HG03520 (cell line): ENCODE results near the gene ZNF750.

Source experiments
- ATAC-seq: cut with Tn5 transposase; IDR thresholded peaks from one replicate; pipeline ENCODE4 v1.9.1; 2021; ENCODE audit warnings: mild to moderate bottlenecking, moderate library complexity; ENCODE audit not compliant: unreplicated experiment

Gene ZNF750

DNA sequence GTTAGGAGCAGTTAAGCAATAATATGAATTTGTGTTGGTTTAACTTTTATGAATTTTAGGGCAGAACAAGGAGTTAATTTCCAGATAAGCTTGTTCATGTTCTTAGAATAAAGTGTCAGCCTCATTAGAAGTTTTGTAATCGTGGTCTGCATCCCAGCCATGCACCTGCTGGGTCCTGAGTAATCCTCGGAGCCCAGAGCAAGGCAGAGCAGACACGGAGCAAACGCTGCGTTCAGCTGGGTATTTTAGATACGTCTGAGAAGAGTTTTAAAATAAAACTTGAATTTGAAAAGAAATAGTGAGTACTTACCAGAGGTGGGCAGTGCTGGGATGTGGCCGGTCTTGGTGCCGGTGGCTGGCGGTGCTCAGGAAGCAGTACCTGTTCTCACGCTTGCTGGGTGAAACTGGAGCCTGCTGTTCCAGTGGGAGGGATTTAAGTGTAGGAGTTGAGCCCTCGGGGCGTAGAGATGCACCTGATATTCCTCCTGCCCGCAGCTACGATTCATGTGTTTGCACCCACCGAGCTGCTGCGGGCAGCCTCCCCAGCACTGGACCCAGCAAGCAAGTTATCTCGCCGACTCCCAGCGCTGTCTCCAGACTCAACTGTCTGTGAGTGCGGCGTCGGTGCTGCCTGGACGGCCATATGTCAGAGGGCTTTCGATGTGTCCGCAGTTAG lies at the start of gene ZNF750:
ZNF750 (minus strand) TSS at position 406 of the 676 bp plus-strand sequence. CDS start 7,568 bp downstream, outside the sequence.
- ATAC-seq, result no peak

DNA sequence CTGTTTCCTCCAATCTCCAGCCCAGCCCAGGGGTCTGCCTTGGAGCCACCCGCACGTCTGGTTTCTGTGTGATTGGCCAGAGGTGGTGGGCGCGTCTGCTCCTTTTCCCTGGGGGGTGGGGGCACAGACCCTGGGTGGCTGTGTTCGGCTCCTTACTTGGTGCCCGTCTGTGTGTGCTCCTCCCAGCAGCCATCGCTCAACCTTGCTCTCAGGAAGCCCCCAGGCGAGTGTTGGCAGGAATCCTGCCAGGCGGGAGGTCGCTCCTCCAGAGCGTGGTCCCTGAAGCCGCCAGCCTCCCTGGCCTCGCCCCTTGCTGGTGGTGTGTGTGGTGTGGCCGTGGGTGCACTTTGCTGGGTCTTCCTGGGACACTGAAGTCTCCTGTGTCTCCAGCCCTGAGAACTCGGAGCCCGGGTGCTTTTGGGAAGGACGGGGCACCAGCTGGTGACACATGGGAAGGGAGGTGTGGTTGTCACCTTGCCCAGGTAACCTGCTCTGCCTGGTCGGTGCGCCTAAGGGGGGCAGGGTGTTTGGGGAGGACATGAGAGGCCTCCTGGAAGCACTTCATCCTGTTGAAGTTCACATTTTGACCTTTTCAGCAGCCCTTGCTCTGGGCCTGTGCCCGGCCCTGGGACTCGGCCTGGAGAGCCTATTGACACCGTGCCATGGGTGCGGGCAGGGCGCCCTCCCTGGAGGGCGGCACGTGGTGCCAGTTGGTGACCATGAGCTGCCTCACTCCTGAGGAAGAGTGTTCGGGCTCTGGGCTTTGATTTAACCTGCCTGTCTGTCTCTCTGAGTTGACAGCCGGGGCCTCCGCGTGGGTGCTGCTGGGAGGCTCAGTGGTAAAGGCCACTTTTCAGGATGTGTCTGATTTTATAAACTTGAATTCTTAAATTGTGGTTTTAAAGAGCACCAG lies 49.0 kb upstream of the ZNF750 start:
- no peak for ATAC-seq

DNA sequence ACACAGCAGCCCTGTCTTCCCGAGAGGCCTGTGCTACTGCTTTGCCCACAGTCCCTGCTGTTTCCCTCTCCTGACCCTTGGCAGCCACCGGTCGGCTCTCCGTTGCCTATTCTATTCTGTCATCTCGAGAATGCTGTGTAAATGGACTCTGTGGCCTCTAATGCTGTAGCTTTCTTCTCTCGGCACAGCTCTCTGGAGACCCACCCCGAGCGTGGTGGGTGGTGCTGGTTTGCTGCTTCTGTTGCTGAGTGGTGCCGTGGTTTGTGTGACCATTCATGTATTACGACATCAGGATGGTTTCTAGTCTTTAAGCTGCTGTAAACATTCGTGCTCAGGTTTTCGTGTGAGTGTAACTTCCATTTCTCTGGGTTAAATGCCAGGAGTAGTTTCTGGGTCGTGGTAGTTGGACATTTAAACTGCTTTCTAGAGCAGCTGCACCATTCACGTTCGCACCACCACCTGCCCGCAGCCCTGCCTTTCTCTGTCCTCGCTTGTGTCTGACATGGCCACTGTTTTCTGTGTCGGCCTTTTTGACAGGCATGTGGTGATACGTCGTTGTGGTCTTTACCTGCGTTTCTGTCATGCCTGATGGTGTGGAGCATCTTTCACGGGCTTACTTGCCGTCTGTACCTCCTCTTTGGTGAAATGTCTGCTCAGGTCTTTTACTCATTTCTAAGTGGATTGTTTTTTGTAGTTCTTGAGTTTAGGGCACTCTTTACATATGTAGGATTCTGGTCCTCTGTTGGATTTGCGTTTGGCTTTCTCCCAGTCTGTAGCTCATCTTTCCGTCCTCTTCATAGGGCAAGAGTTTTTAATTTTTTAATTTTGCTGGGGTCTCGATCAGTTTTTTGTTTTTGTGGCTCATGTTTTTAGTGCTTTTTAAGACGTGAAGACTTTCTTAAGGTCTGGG lies 47.7 kb upstream of the ZNF750 start:
- no peak for ATAC-seq

DNA sequence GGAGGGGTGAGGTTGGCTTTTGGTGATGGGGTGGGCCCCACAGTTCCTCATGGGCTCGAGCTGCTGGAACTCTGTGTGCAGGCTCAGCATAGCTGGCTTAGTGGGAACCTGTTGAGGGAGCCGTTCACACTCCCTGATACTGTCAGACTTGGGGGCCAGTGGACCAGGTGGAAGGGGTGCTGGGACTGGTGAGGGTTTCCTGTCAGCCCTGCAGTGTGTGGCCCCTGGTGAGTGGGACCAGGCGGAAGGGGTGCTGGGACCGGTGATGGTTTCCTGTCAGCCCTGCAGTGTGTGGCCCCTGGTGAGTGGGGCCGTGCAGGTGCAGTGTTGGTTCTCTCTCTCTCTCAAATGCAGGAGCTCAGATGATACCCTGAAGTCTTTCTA lies 45.1 kb upstream of the ZNF750 start:
- no peak for ATAC-seq

DNA sequence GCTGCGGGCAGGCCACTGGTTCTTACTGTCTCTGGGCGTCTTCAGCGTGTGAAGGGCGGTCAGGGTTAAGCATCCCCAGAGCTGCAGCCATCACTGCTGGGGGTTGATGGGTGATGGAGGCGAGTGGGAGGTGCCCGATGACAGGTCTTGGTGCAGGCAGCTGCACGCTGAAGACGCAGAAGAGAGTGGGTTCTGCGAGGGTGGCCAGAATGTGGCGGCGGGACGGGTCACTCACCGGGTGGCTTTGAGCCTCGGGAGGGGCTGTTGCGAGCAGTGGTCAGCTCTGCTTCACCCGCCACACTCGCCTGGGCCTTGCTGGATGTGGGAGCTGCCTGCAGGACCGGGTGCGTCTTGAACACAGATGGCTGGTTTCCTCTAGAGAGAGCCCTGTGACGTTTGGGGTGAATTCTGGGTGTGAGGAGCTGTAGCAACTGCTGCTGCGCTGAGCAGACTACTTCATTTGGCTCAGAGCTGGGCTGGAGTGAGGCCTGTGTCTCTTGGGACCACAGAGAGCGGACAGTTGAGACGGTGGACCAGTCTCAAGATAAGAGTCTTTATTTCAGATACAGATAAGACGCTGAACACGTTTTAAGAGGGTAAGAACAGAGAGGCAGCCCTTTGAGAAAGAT lies 44.6 kb upstream of the ZNF750 start:
- no peak for ATAC-seq

DNA sequence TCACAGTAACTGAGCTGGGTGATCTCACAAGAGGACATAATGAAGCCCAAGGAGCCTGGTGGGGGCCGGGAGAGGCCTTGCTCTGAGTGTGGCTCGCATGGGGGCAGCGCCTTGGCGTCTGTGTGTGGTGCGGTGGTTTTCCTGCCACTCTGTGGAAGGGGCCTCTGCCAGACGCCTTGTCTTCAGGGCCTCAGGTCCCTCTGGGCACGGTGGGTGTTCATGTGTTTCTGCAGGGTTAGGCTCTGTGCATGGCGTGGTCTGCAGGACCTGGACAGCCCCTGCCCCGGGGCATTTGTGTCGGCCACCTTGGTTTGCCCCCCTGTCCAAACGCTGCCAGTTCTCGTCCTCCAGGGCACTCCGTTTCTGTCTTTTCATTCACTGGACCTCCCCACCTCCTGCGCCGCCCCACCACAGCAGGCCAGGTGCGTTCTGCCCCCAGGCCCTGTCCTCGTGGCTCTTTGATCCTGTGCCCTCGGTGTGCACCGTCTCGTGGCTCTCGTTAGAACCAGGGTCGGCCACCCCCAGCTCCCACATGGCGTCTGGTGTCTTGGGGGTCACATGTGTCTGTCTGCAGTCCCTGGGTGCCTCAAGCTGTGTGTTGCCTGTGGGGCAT lies 43.7 kb upstream of the ZNF750 start:
- no peak for ATAC-seq

DNA sequence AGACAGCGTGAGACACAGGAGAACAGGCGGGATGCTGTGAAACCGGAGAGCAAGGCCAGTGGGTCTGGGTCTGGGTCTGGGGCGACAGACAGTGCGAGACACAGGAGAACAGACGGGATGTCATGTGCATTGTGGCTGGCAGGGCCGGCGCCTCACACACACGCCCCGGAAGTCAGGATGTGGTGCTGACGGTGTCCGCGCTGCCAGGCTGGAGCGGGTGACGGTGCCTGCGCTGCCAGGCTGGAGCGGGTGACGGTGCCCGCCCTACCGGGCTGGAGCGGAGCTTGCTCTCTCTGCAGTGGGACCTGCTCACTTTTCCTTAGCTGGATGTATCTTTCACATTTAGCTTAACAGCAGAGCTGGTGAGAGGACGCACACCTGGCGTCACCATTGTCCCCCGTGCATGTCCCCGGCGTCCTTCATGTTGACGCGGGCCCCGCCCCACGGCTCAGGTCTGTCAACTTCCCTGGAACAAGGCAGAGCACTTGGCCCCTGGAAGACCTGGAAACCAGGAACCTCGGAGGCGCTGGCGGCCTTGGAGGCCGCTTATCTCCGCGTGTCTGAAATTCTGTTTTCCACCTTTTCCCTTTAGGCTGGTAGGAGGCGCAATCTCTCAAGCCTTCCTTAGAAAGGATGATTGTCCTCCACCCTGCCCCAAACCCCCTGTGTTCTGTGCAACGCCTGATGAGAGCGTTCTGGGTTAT lies 43.0 kb upstream of the ZNF750 start:
- ATAC-seq, result no peak

DNA sequence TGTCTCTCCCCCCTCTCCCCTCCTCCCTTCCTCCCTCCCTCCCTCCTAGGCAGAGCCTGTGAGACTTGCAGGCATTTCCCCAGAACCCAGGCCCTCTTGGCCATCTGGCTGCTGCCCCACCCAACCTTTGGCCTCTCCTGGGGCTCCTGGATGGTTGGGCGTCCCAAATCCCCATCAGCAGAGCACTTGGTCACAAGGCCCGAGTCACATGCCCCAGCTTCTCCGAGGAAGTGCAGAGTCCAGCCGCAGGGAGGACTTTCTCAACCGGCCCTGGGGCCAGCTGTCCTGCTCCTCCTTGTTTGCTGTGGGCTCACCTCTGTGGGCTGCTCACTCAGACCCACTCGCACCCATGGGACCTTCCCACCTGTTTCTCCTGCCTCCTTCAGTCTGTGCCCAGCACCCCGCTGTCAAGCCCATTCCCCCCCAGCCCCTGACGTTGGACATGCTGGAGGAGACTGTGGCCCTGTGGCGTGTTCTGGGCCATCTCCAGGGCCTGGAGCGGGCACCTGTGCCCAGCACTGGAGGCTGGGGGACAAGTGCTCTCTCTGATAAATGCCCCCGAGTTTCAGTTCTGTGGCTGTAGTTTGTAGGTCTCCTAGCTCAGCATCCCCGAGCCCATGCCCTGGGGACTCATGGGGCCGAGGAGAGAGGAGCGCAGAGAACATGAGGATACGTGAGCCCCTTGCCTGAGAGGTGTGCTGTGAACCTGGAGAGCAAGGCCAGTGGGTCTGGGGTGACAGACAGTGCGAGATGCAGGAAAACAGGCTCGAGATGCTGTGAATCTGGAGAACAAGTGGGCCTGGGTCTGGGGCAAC lies 42.3 kb upstream of the ZNF750 start:
- ATAC-seq, result no peak

DNA sequence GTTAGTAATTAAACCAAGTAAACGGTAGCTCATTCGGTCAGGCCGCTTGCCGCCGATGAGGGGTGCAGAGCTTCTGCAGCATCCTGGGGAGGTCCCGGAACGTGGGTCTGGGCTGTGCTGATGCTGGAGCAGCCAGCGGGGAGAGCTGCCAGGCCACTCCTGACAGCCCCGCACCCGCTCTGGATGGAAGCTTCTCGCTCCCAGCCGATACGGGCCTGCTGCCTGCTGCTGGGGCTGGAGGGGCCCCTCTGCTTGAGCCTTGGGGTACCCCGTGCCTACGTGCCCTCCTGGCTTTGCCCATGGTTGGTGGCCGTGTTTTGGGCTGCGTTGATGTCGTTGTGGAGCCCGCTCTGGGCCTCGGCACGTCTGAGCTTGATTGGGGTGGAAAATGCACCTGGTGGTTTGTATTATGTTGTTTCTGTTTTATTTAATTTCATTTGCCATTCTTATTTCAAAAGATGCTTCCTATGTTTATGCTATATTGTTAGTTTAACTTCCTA lies 41.6 kb upstream of the ZNF750 start:
- ATAC-seq, result no peak

DNA sequence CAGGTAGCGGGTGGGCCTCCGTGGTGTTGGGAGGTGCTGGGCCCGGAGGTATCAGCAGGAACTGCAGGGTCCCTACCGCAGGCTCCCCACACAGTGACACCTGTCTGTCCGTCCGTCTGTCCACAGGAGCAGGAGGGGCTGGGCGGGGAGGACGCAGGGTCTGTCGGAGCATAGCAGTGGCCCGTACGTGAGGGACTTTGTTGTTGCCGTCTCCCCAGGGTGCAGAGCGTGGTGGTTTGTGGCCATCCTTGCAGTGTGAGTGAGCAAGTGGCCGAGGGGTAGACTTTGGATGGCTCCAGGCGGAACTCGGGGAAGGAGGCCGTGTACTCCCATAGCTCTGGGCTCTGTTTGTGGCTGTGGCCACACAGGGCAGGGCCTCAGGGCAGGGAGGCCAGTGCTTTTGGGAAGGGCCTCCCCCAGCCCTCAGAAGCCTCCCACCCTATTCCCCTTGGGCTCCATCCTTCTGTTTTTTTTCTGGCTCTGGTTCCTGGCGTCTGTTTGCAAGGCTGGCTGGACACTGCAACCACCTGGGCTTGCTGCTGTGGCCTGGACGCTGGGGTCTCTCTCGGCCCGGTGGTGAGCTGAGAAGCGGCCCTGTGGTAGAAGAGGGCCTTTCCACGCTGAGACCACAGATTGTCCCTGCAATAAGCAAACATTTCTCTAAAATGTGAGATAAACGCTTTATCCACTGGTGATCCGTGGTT lies 41.0 kb upstream of the ZNF750 start:
- no peak for ATAC-seq

DNA sequence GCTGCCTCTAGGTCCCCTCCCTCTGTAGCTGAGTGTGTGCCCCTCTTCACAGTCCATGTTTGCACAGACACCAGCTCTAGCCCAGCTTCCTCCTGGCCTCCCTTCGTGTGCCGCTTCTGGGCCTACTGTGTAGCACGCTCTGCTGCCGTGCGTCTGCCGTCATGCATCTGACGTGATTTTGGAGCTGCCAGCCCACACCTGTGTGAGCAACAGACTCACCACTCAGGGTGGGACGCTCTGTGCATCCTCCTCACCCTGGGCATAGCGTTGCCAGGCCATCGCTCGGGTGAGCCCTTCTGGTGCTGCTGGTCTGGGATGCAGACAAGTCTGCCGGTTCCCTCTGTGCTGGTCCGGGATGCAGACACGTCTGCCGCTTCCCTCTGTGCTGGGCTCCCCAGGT lies 39.4 kb upstream of the ZNF750 start:
- no peak for ATAC-seq

DNA sequence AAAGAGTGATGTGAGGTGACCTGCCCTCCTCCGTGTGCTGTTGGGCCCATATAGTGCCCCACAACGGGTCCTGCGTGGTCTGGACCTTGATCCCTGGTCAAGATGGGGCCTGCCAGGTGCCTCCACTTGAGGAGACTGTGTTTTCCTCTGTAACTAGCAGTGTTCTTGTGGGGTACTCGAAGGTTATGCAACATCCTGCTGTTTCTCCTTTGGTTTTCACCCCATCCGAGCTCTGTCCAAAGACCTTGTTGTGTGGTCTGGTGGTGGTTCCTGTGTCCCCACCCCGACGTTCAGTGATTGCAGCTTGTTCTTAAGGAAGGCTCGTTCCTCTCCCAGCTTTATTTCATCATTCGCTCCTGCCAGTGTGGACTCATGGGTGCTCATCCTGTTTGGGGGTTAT lies 38.7 kb upstream of the ZNF750 start:
- no peak for ATAC-seq

DNA sequence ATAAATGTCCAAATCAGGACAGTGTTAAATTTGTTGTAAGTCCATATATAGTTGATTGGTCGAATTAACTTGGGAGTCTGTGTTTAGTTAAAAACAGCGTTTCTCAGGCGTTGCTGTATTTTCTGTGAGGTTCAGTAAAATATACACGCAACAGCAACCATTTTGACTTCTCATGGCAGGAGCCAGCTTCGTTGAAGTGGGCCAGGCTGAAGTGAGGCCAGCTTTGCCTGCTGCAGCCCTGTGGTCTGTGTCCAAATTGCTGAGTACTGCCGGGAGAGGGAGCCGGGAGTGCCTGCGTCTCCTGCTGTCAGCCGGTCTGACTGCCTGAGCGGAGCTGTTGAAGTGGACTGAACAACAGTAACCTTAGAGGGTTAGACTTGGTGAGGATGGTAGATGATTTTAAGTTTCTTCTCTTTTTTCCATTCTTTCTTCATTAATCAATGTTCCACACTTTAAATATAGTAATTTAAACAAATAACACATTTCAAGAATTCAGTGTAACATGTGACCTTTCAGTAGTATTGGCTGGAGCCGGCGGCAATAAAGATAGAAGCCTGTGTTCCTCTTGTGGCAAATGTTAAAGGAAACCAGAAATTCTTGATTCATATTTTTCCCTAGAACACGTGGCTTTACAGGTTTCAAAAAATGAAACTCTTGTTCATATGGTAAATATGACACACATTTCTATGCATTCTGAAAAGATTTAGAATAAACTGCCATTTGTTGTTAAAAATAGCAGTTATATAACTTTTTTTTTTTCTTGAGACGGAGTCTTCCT lies 37.0 kb upstream of the ZNF750 start:
- ATAC-seq, result no peak

DNA sequence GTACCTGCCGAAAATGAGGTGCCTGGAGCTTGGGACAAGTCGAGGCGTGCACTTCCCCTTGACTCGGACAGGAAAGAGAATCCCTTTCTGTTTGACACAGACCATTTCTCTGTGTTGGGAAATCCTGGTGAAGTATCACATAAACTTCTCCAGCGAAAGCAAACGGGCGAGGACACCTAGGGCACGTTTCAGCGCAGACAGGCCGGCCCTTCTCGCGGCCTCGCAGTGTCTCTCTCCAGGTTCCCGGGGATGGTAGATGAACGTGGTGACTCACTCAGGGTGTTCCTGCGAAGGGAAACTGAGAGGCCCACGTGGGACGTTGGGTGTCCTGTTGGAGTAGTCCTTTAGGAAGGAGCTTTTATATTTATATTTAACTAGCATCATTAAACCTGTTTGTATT lies 36.3 kb upstream of the ZNF750 start:
- ATAC-seq, result no peak

DNA sequence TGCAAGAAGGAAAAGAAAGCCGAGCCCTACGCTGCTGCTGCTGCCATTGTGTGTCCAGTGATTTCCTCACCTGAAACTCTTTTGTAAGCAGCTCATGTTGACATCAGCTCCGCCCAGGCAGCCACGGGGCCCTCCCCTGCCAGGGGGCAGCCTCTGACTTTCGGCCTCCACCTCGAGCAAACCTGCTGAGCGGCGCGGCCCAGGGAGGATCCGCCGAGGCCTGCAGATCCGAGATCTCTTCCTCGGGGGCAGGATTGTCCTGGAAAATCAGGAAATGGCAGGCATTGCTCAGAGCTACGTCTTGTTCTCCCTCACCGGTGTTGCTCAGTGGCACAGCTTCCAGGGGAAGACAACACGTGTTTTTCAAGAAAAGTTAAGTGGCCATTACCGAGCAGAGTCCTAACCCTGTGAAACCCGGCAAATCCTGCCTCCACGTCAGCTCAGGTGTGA lies 35.6 kb upstream of the ZNF750 start:
- ATAC-seq, result no peak

DNA sequence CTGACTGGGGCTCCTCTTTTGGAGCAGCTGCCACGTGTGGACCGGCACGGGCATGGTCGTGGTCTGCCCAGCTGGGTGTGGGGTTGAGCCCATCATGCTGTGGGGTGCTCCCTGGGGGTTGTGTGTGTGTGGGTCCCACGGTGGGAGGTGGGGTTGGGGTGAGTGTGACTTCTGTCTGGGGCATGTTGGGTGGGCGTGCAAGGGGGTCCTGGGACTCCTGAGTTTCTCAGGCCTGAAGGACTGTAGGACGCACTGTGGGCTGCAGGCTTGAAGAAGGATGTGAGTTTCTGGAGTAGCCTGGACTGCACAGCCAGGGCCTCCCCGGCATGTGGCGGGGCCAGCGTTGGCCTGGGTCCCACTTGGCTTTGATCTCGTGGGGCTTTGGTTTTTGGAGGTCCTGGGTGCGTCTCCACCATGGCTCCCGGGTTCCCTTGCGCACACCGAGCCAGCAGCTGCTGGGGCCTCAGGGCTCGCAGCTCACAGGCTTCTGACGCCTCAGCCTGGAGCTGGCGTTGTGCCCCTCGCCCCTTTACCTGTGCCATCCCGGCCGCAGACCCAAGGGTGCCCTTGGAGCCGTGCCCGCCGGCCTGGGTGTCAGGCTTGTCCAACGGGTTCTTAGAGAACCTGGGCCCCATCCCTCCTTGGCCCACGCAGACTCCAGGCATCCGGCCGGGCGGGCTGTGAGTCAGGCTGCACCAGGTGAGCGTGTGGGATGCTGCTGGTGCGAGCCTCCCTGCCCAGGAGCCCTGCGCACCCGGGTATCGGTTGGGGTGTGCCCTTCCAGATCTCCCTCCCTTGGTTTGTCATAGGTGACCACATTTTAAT lies 34.4 kb upstream of the ZNF750 start:
- ATAC-seq, result no peak
